GM21576 (cell line): ENCODE data around the gene COMMD4.
"Not testable (repeated sequence)": the region's sequence is repeated elsewhere in the genome, so short reads cannot be mapped to it uniquely, and the experiment has no call there.

Experiments
- ATAC-seq: cut with Tn5 transposase; IDR thresholded peaks from one replicate; pipeline ENCODE4 v1.9.1; 2021; ENCODE audit warnings: mild to moderate bottlenecking, moderate library complexity; ENCODE audit not compliant: unreplicated experiment

The COMMD4 gene

DNA sequence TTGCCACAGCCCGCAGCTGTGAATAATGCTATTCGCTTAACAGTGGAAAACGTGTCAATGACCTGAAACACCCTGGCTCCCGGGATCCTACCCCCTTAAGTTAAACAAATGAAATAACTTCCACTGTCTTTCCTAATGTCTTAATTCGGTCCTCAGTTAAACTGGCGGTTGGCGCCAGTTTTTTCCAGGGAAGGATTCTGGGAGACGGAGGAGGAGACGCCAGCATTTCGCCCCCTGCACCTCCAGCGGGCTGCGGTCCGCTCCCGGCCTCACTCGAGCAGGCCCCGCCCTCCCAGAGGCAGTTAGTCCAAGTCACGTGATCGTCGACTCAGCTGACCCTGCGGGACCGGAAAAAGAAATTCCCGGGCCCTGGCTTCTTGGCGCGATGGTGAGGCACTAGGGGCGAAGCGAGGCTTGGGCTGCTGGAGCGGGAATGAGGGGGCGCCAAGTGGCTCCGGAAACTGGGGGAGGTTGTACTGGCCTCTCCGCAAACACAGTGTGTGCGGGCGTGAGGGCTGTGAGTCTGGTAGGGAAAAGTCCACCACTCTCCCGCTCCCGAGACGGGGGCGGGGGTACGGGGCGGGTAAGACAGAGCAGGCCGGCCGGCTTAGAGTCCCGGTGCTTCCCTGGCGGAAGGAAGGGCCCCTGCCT lies at the start of gene COMMD4:
COMMD4 (plus strand) TSS at position 359 of the 651 bp plus-strand sequence; CDS start at position 386, 27 bp downstream.
- ATAC-seq, result peak; percentile 59

DNA sequence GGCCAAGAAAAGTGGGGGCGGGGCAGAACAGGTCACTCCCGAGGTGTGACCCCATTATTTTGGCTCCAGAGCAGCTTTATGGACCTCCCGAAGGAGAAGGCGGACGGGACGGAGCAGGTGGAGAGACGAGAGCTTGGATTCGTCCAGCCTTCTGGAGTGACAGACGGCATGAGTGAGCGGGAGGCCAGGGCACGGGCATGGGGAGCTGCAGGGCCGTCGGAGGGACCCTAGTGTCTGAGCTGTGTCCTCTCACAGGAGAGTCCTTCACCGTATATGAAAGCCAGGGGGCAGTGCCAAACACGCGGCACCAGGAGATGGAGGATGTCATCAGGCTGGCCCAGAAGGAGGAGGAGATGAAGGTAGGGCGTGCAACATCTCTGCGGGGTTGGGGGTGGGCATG lies 42.2 kb upstream of the COMMD4 start:
- not testable (repeated sequence) for ATAC-seq

DNA sequence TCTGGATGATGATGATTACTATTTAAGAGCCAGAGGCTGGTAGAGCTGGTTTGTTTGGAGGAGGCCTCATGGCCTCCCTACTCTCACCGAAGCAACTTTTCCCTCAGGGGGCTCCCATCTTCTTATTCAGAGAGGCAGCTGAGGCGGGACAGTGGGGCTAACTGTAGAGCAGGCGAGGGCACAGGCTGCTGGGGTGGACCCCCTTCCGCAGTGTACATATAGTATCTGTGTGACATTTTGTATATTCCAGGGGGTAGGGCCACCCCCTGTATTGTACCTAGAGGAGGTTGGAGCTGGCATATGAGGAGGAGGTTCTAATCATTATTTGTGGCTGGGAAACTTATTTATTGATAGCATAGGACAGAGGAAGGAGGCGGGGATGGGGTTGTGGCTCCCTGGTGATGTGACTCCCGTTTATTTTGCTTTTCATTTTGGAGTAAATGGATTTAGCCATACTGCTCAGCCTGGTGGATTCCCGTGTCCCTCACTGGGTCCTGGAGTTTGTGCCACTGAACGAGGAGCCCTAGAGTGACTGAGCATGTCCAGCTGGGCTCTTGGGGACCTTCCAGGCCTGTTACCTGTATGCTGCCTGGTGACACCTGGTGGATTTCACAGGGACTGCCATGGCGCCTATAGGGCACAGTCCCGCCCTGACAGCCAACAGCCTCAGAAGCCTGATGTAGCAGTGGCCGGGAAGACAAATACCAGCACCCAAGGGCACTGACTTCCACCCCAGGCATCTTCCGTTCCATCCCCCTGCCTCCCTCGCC lies 37.1 kb upstream of the COMMD4 start:
- not testable (repeated sequence) for ATAC-seq

DNA sequence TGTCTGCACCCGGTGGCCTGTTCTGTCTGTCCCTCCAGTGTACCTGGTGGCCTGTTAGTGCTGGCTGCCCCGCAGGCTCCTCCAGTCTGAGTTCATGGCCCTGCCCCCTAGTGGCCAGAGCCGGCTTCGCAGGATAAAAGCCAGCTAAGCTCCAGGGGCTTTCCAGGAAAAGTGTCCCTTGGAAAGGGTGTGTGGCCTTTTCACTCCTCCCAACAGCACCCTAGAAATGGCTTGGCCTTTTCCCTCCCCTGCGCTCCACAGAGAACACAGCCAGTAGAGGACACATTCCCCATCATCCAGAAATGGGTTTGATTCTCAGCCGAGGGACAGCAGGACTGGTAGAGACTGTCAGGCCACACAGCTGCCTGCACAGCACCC lies 36.6 kb upstream of the COMMD4 start:
- ATAC-seq, result not testable (repeated sequence)

DNA sequence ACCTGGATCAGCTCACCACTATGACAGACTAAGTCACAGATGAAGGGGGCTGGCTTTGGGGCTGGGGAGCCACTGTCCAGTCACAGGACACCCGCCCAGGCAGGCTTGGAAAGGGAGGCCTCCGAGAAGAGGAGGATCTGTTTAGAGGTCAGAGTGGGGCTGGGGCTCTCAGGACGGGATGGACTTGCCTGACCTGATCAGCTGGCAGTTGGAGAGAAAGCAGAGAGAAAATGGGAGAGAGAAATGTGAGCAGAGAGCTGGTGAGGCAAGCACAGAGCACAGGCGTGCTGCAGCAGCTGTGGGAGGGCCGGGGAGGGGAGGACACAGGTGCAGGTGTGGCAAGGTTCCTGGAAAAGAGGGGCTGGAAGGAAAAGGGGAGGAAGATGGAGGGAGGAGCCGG lies 35.8 kb upstream of the COMMD4 start:
- not testable (repeated sequence) for ATAC-seq

DNA sequence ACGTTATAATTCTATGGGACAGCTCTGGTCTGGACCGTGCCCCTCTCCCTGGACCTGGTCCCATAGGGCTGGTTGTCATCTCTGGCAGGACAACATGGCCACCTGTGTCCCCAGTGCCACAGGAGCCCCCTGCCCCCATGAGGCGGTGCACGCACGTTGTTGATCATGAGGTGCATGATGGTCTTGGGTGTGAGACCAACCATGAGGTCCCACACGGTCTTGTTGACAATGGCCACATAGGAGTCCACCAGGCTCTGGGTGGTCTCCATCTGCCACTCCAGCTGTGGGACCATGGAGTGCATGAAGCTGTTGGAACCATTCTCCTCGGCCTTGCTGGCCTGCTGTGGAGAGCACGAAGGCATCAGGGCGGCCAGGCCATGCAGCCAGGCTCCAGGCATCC lies 33.5 kb upstream of the COMMD4 start:
- no peak for ATAC-seq

DNA sequence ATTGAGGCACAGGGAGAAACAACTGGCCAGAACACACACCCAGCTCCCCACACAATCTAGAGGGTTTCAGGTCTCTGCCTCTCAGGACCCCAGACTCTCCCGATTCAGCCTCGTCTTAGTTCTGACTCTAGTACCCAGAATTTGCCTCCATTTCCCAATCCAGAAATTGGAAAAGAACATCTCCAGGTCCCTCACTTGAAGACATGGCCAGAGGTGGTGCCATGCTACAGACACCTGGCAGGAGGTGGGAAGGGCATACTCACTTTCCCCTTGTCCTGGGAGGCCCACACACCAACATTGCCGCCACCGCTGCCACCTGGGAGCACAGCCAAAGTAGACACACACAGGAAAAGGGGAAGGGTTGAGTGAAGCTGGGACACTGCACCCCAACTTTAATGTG lies 33.1 kb upstream of the COMMD4 start:
- not testable (repeated sequence) for ATAC-seq

DNA sequence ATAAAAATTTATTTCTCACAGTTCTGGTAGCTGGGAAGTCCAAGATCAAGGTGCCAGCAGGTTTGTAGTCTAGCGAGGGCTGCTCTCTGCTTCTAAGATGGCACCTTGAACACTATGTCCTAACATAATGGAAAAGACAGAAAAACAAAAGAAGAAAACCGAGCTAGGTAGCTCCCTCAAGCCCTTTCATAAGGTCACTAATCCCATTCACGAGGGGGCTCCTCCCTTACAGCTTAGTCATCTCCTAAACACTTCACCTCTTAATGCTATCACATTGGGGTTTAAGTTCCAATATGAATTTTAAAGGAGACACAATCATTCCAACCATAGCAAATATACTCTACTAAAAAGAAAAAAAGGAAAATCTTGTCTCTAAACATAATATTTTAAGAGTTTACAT lies 29.7 kb upstream of the COMMD4 start:
- no peak for ATAC-seq

DNA sequence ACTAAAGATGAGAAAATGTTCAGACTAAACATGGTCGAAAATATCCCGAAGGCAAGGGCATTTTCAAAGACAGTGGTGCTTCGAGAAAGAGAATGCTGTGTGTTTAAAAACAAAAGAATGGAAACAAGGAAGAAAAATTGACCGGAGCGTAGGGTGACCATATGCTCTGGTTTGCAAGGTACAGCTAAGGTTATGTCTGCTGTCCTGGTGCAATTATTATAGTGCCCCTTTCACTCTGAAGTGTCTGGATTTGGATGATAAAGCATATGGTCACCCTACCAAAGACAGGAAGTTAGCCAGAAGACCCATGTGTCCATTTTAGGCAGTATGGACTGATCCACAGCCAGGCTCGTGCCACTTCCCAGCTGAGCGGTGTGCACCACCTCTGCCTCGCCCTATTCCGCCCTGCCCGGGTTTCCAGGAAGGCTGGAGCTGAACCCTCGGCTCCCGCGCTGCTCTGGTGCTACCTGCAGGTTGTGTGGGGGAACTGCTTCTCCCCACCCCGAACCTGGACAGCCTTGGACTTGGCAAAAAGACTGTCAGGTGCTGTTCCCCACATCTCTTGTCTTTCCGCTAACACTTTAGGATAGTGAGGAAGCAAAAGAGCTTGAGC lies 28.0 kb upstream of the COMMD4 start:
- no peak for ATAC-seq

DNA sequence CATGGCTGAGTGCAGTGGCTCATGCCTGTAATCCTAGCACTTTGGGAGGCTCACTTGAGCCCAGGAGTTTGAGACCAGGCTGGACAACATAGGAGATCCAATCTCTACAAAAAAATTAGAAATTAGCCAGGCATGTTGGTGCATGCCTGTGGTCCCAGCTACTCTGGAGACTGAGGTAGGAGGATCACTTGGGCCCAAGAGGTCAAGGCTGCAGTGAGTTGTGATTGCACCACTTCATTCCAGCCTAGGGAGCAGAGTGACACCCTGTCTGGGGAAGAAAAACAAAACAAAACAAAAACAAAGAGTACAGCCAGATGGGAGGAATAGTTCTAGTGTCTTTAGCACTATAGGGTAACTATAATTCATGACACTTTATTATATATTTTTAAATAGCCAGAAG lies 26.2 kb upstream of the COMMD4 start:
- ATAC-seq, result no peak

DNA sequence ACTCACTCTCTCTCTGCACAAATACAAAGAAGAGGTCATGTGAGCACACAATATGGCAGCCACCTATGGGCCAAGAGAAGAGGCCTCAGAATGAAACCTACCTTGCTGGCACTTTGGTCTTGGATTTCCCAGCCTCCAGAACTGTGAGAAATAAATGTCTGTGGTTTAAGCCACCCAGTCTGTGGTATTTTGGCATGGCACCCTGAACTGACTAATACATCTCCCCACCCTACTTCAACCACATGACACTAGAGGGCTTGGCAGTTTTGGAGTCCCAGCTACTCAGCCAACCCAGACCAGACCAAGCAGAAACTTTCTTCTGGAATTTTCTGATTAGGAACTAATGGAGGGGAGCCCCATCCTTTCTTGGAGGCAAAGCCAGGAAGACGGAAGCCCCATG lies 23.3 kb upstream of the COMMD4 start:
- not testable (repeated sequence) for ATAC-seq

DNA sequence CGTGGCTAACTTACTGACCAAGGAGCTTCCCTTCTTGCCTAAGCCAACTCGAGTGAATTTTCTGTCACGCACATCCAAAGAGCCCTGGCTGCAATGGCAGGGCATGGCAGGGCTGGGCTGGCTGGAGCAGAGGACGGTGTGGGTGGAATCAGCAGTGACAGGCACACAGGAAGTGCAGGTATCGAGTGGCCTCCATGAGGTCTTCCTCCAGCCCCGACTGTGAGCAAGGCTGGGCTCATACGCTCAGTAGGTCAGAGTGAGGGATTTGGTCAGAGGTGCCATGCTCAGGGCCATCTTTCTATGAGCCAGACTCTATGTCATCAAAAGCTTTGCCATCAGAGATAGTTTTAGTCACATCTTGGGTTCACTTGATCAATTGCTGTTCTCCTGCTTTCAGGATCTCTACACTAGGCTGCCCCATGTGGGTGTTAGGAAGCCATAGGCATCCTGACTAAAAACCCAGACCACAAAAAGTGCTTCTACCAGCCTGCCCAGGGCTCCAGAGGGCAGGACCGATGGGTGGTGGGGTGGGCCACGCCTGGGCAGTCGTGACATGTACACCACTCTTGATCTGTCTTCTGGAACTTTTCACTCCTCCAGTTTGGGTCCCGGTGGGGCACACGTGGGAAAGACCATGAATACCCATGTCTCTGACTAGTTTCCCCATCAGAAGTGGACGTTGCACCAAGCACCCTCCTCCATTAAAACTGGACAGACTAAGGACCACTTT lies 22.6 kb upstream of the COMMD4 start:
- ATAC-seq, result no peak

DNA sequence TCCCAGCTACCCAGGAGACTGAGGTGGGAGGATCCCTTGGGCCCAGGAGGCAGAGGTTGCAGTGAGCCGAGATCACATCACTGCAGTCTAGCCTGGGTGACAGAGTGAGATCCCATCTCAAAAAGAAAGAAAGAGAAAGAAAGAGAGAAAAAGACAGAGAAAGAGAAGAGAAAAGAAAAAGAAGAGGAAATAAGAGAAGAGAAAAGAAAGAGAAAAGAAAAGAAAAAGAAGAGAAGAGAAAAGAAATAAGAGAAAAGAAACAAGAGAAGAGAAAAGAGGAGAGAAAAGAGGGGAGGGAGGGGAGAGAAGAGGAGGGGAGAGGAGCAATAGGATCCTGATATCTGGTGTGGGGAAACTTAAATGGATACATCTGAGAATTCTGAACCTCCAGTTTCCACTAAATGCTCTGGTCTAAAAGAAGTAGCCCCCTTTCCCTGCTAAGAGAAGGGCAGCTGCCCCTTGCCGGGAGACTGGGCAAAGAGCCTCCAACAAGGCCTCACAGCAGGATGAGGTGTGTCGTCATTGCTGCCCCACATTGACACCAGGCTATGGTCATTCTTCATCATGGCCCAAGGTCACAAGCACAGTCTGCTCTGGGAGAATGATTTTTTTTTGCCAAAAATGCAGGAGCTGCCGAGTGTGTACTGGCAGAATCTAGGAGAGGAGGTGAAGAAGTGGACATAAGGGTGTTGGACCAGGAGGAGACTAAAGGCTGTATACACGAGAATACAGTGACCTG lies 21.1 kb upstream of the COMMD4 start:
- no peak for ATAC-seq

DNA sequence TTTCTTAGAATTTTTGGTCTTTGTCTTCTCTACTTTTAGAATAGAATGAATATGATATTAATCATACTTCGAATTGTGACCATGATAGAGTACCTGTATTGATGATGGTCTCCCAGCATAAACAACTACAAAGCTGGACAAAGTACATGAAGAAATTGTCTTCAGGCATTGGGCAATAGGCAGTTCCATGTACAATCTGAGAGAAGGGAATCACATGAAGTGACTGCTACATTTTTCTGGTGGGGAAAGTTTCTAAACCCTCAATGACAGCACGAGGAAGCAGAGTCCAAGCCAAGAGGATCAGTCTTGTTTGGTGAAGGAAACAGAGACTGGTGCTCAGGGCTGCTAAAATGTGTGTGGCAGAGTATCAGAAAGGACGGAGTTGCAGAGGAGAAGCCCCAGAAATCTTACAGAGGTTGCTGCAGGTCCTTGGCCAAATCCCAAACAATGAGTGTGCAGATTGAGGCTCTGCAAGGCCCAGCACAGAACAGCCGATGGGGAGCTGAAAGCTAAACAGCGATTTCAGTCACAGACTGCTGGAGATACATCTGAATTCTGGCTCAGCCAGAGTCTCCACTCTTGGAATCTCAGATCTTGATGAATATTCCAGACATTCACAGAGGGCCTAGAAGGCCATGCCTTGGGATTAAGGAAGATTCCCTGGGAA lies 16.5 kb upstream of the COMMD4 start:
- not testable (repeated sequence) for ATAC-seq

DNA sequence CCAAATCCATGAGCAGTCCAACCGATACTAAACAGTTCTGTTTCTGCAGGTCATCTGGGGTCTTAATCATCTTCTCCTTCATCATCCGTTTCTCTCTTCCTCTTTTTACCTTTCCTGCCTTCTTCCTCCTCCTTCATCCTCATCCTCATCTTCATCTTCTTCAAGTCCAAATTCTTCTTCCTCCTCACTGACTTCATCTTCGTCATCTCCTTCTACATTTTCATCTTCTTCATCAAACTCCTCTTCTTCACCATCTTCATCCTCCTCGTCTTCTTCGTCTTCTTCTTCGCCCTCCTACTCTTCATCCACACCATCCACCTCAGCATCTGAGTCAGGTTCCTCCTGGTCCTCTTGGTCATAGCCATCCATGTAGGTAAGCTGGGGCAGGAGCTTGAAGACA lies 14.2 kb upstream of the COMMD4 start:
- no peak for ATAC-seq

DNA sequence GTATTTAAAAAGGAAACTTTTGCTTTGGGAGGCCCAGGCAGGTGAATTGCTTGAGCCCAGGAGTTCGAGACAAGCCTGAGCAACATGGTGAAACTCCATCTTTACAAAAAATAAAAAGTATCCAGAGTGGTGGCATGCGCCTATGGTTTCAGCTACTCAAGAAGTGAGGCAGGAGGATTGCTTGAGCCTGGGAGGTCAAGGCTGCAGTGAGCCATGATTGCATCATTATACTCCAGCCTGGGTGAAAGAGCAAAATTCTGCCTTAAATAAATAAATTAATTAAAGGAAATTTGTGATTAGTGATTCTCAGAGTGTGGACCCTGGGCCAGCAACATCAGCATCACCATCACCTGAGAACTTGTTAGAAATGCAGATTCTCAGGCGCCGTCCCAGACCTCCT lies 9.9 kb upstream of the COMMD4 start:
- ATAC-seq, result no peak

DNA sequence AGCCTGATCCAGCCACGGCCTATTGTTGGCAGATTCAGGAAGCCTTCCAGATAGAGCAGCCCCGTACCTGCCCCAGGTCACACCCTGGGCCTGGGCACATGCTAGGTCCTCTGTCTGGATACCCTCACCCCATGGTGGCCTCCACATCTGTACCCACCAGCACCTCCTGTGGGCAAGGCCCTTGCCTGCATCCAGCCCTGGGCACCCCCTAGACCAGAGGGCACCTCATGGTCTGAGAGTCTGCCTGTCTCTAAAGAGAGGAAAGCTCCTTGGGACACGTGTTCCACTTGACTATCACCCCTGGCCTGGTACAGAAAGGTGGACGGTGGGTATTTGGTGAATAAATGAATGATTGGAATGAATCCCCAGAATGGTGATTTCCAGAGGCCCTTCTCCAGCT lies 8.9 kb upstream of the COMMD4 start:
- ATAC-seq, result no peak

DNA sequence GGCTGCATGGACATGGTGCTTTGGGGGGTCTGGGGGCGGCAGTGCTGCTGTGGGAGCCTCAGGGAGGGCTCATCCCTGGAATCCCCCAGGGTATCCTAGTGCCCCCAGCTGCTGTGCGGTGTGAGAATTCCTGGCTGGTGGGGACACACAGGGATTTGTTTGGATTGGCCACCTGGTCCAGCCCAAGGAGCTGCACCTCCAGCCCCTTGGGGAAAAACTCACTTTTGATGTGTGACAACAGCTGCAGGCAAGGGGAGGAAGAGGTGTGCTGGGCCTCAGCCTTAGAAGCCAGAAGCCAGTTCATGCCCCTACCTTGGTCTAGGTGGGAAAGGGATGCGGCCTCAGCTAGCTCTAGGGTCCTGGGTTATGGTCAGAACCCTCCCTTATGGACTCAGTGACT lies 8.4 kb upstream of the COMMD4 start:
- ATAC-seq, result no peak

DNA sequence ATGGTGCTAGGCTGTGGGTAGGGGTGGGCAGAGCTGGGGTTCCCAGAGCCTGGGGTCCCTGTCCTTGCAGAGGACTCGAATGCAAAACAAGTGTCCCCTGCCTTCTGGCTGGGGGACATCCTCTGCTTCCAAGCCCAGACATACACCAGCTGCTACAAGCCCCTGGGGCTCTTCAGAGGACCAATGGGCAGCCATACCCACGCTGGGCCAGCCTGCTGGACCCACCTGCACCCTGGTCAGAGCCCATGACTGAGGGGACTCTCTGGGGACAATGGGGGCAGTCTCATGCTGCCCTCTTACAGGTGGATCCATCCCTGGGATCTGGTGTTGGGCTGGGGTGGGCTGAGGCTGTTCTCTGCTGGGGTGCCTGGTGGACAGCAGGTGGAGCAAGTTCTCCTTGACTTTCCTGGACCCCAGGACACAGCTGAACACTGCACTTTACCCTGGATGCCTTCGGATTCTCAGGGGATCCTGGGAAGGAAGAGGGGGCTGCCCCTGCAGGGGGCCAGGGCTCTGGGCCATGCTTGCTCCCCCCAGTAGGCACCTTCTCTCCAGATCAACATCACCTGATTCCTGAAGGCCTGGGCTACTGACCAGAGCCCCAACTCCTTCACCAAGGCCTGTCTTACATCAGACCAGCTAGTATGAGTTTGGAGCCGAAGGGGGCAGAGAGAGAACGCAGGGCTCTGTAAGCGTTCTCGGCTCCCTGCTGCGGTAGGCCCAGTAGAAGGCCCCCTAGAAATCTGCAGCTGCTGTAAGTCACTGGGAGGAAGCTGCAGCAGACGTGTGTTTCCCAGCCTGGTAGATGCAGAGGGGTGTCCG lies 7.2 kb upstream of the COMMD4 start:
- no peak for ATAC-seq
